Measurements from ENCODE around the gene PCBP1.
"Not testable (repeated sequence)": the region's sequence is repeated elsewhere in the genome, so short reads cannot be mapped to it uniquely, and the experiment has no call there.

PCBP1 gene

DNA sequence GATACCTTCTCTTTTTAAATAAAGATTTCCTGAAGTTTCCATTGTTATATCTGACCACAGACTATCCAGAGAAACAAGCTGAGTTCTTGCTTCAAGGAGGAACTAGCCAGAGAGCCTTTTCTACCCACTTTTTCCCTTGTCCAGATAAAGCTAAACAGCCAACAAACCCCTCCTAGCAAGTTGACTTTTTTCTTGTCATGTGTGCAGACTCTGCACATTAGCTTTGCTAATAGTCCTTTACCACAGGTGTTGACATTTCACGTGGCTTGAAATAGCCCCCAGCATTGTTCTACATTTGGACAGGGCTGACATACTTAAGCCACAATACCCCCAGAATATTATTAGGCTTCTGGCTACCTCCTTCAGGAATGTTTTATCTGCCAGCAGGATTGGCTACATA lies 40.7 kb downstream of the PCBP1 start:
- no peak for DNase-seq

DNA sequence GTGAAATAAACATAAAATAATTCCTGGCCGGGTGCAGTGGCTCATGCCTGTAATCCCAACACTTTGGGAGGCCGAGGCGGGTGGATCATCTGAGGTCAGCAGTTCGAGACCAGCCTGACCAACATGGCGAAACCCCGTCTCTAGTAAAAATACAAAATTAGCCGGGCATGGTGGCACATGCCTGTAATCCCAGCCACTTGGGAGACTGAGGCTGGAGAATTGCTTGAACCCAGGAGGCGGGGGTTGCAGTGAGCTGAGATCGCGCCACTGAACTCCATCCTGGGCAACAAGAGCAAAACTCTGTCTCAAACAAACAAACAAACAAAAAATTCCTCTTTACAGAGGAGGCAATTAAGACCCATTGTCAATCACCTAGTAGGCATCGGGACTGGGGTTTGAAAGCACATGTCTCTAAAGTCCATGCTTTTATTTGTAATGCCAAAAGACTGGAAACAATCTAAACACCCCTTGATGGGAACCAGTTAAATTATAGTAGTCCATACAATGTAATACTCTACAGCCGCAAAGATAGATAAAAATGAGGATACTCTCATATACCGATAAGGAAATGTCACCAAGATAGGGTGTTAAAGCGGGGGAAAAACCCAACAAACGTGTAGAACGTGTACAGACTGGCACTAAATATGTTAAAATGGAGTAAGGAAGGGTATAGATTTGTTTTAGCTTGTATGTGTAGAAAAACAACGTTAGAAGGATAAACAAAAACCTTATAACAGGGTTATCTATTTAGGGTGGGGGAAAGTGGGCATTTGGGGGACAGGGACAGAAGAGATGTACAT lies 44.3 kb downstream of the PCBP1 start:
- not testable (repeated sequence) for DNase-seq

DNA sequence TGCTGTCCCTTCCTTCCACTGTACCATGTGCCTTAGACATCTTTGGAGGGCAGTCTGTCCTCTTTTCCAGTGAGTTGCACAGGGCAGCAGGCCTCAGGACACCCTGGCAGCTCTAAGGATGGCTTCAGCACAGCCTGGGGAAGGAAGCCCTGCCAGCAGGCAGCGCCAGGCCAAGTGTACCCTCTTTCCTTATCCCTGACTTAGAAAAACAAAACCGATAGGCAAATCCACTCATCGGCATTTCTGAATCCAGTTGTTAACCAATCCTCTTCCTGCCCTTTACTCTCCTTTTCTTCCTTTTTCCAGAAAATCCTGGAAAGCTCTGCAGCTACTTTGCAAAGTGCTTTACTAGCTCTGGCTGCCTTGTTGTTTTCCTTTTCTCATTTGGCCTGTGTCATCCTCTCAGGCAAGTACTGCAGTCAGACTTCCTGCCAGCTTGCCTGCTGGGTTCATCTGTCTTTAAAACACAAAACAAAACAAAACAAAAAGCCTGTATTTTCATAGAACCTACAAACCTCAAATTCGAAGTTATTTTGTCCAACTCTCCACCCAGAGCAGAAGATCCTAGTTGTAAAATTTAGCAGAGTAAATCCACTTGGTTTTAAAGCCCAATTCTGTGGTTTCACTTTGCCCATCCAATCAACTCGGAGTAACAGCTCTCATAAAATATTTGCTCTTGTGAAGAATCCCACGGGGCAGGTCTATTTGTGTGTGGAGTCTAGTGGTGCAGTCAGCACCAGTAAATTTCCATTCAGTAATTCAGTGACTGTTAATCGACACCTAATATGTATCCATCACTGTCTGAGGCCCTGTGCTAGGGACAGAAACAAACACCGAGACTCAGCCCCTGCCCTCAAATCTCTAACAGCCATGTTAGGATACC lies 45.2 kb downstream of the PCBP1 start:
- no peak for DNase-seq

DNA sequence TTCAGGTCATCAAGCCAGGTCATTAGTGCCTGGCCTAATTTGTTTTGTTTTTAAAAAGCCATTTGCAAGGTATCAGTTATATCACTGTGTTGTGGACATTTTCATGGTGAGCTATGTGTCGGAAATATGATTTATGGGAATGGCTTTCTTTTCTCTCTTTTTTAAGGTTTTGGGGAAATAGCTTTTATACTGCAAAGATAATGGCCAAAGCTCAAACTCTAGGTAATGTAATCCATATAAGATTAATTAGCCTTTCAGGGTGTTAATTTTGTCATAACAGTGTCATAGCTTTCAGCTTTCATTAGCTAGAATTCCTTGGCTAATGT lies 45.8 kb downstream of the PCBP1 start:
- no peak for DNase-seq

DNA sequence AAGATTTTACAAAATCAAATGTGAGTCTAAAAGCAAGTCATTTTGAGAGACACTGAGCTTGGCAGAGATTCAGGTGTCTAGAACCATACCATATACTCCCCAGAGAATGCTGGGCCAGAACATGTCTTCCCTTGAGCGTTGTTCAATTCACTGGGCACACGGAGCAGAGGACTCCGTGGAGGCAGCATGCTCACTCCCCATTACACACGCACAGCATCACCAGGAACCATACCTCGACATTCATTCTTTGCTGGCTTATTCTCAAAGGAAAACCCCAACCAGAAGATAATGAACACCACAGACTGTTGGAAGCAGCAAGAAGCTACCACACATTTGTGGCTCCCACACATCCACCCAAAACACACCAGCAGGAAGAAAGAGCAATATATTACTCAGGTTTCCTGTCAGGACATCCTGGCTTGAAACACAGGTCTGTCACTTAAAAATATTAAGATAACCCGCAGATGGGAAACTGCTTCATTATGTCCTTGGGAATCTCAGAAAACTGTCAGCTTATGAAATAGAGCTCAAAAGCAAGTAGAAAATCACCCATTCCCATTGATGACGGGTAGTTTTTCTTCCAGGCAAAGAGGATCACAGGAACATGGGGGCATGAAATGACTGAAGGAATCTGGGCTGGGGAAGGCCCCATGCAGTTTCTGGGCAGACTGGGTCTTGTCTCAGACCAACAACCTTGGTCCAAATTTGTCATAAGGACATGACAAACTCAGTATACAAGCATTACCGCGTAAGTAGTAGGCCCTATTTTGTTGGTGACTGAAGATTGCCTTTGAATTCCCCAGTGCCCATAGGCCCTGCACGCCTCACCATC lies 46.4 kb downstream of the PCBP1 start:
- DNase-seq: no peak

DNA sequence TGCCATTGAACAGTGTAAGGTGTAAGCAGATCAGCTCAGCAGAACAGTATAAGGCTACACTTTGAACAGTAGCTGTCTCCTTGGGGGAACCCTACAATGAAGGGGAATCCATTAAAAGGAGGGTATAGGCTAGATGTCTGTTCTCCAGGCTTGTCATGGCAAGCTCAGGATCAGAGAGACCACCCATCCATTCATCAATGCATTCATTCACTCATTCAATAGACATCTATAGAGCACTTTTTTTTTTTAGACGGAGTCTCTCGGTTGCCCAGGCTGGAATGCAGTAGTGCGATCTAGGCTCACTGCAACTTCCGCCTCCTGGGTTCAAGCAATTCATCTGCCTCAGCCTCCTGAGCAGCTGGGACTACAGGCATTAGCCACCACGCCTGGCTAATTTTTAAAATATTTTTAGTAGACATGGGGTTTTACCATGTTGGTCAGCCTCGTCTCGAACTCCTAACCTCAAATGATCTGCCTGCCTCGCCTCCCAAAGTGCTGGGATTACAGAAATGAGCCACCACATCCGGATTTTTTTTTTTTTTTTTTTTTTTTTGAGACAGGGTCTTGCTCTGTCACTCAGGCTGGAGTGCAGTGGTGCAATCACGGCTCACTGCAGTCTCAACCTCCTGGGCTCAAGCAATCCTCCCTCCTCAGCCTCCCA lies 47.2 kb downstream of the PCBP1 start:
- DNase-seq: not testable (repeated sequence)

All from 8988T (cell line).